ENCODE results near the gene METTL24.

METTL24 gene

DNA sequence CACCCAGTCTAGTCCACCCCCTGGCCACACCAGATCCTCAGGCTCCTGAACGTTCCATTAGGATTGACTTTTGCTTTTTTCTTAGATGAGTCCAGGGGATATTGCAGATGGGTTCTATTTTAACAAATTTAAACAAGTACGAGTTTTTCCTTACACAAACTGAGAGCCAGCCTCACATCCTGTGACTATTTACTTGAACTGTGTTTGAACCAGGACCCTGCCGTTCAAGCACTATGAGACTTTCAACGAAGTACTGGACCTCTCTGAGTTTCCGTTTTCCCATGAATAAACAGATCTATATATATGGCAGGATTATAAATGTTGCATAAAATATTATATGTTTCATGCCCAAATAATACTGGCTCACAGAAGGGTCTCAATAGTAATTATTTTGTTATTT lies 1.4 kb upstream of the METTL24 start:
- Histone ChIP-seq H3K9me3 (ENCODE audit: low read length) (no peaks in the 10 kb centered on the region), H3K36me3 (ENCODE audit: insufficient read depth, low read length) (no peaks in the 10 kb centered on the region), H4K20me1 (ENCODE audit: insufficient read depth, low read length) (no peaks in the 10 kb centered on the region), H3F3A (ENCODE audit: insufficient read depth, low read length) (no peaks in the 10 kb centered on the region), H3K9ac (ENCODE audit: low read length) (no peak overlapping the region), H3K9me2 (ENCODE audit: low read depth, low read length) (no peaks in the 10 kb centered on the region), H3K79me2 (ENCODE audit: insufficient read depth, low read length) (no peaks in the 10 kb centered on the region), H3K27me3 (ENCODE audit: insufficient read depth, low read length) (no peaks in the 10 kb centered on the region), H3K27ac (ENCODE audit: low read depth, low read length, poor library complexity, severe bottlenecking) (no peak overlapping the region), H3K4me3 (ENCODE audit: low read depth, low read length, poor library complexity, severe bottlenecking) (no peak overlapping the region), H2AFZ (ENCODE audit: low read length) (no peak overlapping the region), H3K4me1 (ENCODE audit: insufficient read depth, low read length, severe bottlenecking) (no peaks in the 10 kb centered on the region), H3K4me2 (ENCODE audit: low read length) (no peak overlapping the region)
- TF ChIP-seq, protein P1, sequence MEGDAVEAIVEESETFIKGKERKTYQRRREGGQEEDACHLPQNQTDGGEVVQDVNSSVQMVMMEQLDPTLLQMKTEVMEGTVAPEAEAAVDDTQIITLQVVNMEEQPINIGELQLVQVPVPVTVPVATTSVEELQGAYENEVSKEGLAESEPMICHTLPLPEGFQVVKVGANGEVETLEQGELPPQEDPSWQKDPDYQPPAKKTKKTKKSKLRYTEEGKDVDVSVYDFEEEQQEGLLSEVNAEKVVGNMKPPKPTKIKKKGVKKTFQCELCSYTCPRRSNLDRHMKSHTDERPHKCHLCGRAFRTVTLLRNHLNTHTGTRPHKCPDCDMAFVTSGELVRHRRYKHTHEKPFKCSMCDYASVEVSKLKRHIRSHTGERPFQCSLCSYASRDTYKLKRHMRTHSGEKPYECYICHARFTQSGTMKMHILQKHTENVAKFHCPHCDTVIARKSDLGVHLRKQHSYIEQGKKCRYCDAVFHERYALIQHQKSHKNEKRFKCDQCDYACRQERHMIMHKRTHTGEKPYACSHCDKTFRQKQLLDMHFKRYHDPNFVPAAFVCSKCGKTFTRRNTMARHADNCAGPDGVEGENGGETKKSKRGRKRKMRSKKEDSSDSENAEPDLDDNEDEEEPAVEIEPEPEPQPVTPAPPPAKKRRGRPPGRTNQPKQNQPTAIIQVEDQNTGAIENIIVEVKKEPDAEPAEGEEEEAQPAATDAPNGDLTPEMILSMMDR (IDR thresholded peaks at IDR 0.05; ENCODE audit: low read length): no peak
- TF ChIP-seq EZH2 (IDR thresholded peaks at IDR 0.05; ENCODE audit: borderline replicate concordance, low read length): no peak

GRCh38 chr6:110358553-110359160 lies 508 bp upstream of the METTL24 start:
- Histone ChIP-seq H3F3A (ENCODE audit: insufficient read depth, low read length) (no peaks in the 10 kb centered on the region), H3K9me2 (ENCODE audit: low read depth, low read length) (no peaks in the 10 kb centered on the region), H3K4me2 (ENCODE audit: low read length) (no peak overlapping the region), H4K20me1 (ENCODE audit: insufficient read depth, low read length) (no peaks in the 10 kb centered on the region), H3K4me3 (ENCODE audit: low read depth, low read length, poor library complexity, severe bottlenecking) (no peak overlapping the region), H3K27me3 (ENCODE audit: insufficient read depth, low read length) (no peaks in the 10 kb centered on the region), H3K9ac (ENCODE audit: low read length) (no peak overlapping the region), H3K36me3 (ENCODE audit: insufficient read depth, low read length) (no peaks in the 10 kb centered on the region), H3K79me2 (ENCODE audit: insufficient read depth, low read length) (no peaks in the 10 kb centered on the region), H3K9me3 (ENCODE audit: low read length) (no peaks in the 10 kb centered on the region), H3K27ac (ENCODE audit: low read depth, low read length, poor library complexity, severe bottlenecking) (no peak overlapping the region), H2AFZ (ENCODE audit: low read length) (no peak overlapping the region), H3K4me1 (ENCODE audit: insufficient read depth, low read length, severe bottlenecking) (no peaks in the 10 kb centered on the region)
- no peak for TF ChIP-seq EZH2 (IDR thresholded peaks at IDR 0.05; ENCODE audit: borderline replicate concordance, low read length)
- TF ChIP-seq, protein P1 (IDR thresholded peaks at IDR 0.05; ENCODE audit: low read length): no peak

- H3K4me3 ChIP-seq (ENCODE audit: low read depth, low read length, poor library complexity, severe bottlenecking): no peak overlapping the region
- H3K27me3 ChIP-seq (ENCODE audit: insufficient read depth, low read length): no peaks in the 10 kb centered on the region
- no peaks in the 10 kb centered on the region for H3K36me3 ChIP-seq (ENCODE audit: insufficient read depth, low read length)
Measured at GRCh38 chr6:110357298-110357663, 868 bp downstream of the METTL24 start.

More at GRCh38 chr6:110357298-110357663, 868 bp downstream of the METTL24 start:
- Histone ChIP-seq H2AFZ (ENCODE audit: low read length) (no peak overlapping the region), H3K9me2 (ENCODE audit: low read depth, low read length) (no peaks in the 10 kb centered on the region), H4K20me1 (ENCODE audit: insufficient read depth, low read length) (no peaks in the 10 kb centered on the region), H3K9me3 (ENCODE audit: low read length) (no peaks in the 10 kb centered on the region), H3K4me2 (ENCODE audit: low read length) (no peak overlapping the region), H3K9ac (ENCODE audit: low read length) (no peak overlapping the region), H3K4me1 (ENCODE audit: insufficient read depth, low read length, severe bottlenecking) (no peaks in the 10 kb centered on the region), H3F3A (ENCODE audit: insufficient read depth, low read length) (no peaks in the 10 kb centered on the region), H3K27ac (ENCODE audit: low read depth, low read length, poor library complexity, severe bottlenecking) (no peak overlapping the region), H3K79me2 (ENCODE audit: insufficient read depth, low read length) (no peaks in the 10 kb centered on the region)
- TF ChIP-seq, protein P1 (IDR thresholded peaks at IDR 0.05; ENCODE audit: low read length): no peak
- TF ChIP-seq EZH2 (IDR thresholded peaks at IDR 0.05; ENCODE audit: borderline replicate concordance, low read length): no peak
